ENCODE measurements around the gene JADE2.

- TF ChIP-seq ARNT (IDR thresholded peaks at IDR 0.05) (no peak), TARDBP (IDR thresholded peaks at IDR 0.05) (no peak), SP1 (IDR thresholded peaks at IDR 0.05) (no peak), LEF1 (IDR thresholded peaks at IDR 0.05; ENCODE audit: borderline replicate concordance) (no peak), SUZ12 (IDR thresholded peaks at IDR 0.05) (no peak), HDGF (IDR thresholded peaks at IDR 0.05; ENCODE audit: borderline replicate concordance) (no peak), PKNOX1 (IDR thresholded peaks at IDR 0.05) (no peak), FOXA1 (IDR thresholded peaks at IDR 0.05) (no peak), NFRKB (IDR thresholded peaks at IDR 0.05) (no peak), ELF4 (IDR thresholded peaks at IDR 0.05) (no peak), FOXM1 (IDR thresholded peaks at IDR 0.05; ENCODE audit: borderline replicate concordance) (no peak)
These were observed 5.5 kb upstream of the JADE2 start for GRCh38 chr5:134519989-134520388.

All from HEK293T (cell line).